22Rv1 (cell line): ENCODE measurements around the gene RAC2.

ENCODE experiments used
- H3K27ac ChIP-seq: fragments of 450-650 bp; 2 replicates; pipeline ENCODE4 v1.5.1; 2017
- CTCF ChIP-seq: fragments of 450-650 bp; IDR thresholded peaks from 2 replicates; pipeline ENCODE4 v1.5.1; 2017; ENCODE audit warnings: mild to moderate bottlenecking
- ZFX ChIP-seq: fragments of 450-650 bp; IDR thresholded peaks from 2 replicates; pipeline ENCODE4 v1.6.1; 2017; ENCODE audit warnings: antibody characterized with exemption, borderline replicate concordance

Gene RAC2

DNA sequence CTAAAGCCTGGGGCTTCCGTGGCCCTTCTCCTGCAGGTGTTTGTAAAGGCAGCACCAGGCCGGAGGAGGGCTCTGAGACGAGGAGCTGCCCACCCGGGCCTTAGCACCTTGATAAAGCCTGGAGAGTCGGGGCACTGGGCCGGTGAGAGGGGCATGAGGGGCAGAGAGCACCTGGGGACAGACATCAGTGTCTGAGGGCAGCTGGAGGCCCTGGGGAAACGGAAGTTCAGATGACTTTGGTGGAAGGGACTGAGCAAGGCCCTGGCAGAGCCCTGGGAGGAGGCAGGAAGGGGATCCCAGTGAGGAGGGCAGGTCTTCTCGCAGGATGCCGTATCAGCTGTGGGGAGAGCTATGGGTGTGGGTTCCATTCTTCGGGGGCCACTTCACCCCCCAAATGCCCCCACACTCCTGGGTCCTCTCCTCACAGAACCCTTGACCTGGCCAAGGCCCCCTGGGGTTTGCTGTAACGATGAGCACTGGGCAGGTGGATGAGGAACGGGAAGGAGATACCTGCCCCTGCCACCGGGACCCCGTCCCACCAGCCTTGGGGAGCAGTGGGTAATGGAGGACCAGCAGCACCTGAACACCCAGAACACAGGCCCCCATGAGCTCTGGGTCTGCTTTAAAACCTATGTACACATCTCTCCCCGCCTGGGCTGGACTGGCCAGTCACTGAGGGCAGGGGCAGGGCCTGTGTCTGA lies 63.4 kb downstream of the RAC2 start:
- TF ChIP-seq ZFX, result no peak
- no peak for TF ChIP-seq CTCF
- no peak overlapping the region for H3K27ac ChIP-seq

DNA sequence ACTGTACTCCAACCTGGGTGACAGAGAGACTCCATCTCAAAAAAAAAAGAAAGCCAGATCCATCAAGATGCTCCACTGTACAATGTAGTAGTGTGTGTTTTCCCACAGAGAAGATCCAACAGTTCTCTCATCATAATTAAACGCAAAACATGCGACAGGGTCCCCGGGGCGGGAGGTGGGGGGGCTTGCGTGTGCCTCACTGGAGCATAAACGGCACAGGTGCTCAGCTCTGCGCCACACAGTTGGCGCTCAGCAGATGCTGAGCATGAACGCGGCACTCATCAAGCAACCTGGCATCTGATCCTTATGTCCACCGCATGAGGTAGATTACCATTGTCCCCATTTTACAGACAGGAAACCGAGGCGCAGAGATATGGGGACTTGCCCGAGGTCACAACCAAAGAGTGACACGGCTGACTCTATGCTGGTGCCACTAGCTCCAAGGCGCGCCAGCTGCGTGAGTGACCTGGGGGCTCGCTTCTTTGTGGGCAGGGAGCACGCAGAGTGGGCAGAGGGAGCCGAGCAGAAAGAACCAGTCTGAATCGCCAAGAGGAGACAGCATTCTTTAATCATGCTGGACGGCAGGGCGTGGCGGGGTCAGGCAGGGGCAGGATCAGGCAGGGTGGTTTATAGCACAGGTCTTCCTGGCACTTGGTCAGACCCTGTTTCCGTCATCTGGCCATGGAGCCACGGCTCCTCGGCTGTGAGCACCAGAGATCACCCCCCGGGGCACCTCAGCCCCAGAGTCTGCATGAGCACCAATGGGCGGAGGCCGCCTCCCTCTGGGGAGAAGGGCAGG lies 64.2 kb downstream of the RAC2 start:
- no peak for TF ChIP-seq CTCF
- TF ChIP-seq ZFX, result no peak
- H3K27ac ChIP-seq, result no peak overlapping the region

DNA sequence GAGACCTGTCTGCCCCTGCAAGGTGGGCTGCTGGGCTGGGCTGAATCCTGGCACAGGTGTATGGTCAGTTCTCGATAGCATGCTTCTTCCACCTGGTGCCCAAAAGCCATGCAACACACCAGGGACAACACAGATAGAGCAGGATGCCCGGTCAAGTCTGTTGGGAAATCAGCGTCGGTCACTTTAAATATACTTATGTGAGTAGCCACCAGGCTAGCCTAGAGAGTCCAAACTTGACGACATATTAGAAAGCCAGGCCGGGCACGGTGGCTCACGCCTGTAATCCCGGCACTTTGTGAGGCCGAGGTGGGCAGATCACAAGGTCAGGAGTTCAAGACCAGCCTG lies 65.0 kb downstream of the RAC2 start:
- no peak for TF ChIP-seq ZFX
- no peak overlapping the region for H3K27ac ChIP-seq

DNA sequence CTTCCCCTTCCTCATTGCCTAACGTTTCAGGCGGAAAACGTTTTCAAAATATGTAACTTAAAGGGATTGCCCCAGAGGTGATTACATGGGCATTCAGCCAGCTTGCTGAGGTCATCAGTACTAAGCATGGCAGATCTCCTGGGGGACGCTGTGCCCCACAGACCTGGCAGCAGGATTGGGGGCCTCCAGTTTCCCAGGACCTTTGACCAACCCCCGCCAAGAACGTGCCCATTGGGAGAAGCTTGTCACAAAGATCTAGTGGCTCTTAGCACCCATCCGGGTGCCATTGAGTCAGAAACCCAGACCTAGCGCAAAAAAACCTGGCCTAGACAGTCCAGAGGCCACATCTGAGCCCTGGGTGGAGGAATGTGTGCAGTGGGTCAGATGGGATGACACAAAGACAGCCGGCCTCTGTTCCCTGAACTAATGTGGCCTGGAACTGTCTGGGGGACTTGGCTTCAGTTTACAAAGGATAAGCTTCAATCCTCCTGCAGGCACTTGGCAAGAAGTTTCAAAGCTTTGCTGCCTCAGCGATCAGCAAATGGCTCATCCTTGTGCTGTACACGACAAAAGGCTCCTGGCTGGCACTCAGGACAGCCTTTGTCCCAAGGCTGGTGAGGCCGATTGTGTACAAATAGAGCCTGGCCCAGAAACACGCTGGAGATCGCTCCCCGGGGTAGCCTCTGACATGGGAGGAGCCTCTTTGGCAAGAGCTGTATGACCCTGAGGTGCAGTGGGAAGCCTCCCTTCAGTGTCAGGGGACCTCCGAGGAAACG lies 65.5 kb downstream of the RAC2 start:
- H3K27ac ChIP-seq, result no peak overlapping the region
- TF ChIP-seq CTCF, result no peak
- TF ChIP-seq ZFX, result no peak

DNA sequence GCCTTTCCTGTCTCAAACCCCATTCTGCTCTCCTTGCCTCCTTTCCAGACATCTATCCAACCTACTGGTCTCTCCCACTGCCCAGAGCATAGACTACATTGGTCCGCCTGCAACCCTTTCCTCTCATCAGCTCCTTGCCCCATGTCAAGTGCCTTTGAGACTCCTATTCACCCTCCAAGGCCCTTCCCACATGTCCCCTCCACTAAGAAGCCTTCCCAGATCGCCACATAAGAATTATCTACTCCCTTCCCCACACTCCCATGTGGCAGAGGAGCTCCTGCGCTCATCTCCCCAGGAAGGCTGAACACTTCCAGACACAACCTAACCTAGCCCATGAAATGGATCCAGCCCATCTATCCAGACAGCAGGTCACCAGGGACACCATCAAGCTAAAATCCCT lies 66.3 kb downstream of the RAC2 start:
- TF ChIP-seq CTCF, result no peak
- TF ChIP-seq ZFX, result no peak

DNA sequence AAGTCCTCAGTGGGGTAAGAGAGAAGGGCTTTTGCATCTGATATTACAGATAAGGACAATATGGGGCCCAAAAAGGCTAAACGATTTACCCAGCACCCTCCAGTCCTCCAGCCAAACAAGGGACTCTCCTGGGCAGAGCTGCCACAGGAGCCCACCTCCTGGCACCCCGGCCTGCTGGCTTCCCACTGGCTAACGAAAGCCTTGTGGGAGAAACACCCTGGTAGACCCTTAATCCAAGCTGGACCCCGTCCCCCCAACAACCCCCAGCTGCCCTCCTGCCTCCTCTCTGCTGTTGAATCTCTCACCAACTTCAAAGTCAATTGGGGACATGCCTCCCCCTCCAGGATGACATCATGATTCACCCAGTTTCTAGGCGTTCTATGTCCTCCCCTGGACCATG lies 66.8 kb downstream of the RAC2 start:
- no peak for TF ChIP-seq ZFX
- no peak for TF ChIP-seq CTCF
- no peak overlapping the region for H3K27ac ChIP-seq

More for the DNA sequence above, 66.3 kb downstream of the RAC2 start:
- no peak overlapping the region for H3K27ac ChIP-seq

DNA sequence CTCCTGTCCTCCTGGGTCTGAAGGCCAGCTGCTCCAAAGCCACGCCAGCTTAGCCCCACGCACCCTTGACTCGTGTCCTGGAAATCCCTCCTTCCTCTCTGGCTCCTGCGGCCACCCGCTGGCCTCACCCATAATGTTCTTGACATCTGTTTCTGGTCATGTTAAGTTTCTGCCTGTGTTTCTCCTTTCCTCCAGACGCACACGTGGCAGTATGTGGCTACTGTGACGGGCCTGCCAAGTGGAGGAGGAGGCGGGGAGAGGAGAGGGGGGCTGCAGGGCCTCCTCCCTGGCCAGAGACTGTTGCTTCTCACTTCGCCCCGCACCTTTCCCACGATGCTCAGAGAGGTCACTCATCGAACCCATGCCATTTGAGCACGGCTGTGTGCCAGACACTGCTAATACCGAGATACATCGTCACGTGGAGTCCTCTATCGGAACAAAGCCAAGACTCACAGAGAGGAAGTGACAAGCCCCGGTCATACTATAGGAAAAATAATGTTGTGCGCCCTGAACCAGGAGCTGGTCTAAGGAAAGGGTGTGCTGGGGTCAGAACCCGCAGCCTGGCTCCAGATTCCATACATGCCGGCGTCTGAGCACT lies 67.5 kb downstream of the RAC2 start:
- TF ChIP-seq CTCF, result no peak
- no peak for TF ChIP-seq ZFX
- no peak overlapping the region for H3K27ac ChIP-seq
